D721Med (cell line): Measurements from ENCODE around the gene TAF13.

Experiments used
- DNase-seq: peaks from one replicate; pipeline ENCODE4 v3.0.0; 2011; ENCODE audit warnings: low spot score; ENCODE audit not compliant: insufficient read length
- FAIRE-seq: peaks from 2 replicates; lab custom pipeline; 2011; peaks lifted over from hg19 to GRCh38; lab: Jason Lieb, UNC
- CTCF ChIP-seq: IDR thresholded peaks from 2 replicates; pipeline ENCODE4 v1.5.1; 2012; ENCODE audit warnings: mild to moderate bottlenecking, control low read depth; ENCODE audit not compliant: insufficient read depth; ENCODE audit errors: missing control alignments

The TAF13 gene

DNA sequence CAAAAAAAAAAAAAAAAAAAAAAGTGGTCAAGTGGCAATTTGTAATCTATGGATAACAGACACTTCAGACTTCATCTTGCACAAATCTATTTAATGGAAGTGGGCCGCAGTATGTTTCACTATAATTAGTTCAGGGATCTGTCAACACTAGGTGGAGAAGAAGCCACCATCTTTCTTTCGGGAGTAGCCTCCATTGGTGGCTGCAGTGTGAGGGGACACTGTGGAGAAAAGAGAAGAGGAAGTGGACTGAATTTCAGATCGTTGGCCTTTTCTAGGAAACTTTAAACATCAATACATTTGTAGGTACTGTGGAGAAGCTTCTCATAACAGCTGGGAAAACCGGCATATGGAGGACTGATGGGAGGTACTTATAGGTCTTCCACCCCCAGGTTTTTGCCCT lies 30.1 kb upstream of the TAF13 start:
- TF ChIP-seq CTCF = no peak
- DNase-seq (no peak), FAIRE-seq (no peak)

DNA sequence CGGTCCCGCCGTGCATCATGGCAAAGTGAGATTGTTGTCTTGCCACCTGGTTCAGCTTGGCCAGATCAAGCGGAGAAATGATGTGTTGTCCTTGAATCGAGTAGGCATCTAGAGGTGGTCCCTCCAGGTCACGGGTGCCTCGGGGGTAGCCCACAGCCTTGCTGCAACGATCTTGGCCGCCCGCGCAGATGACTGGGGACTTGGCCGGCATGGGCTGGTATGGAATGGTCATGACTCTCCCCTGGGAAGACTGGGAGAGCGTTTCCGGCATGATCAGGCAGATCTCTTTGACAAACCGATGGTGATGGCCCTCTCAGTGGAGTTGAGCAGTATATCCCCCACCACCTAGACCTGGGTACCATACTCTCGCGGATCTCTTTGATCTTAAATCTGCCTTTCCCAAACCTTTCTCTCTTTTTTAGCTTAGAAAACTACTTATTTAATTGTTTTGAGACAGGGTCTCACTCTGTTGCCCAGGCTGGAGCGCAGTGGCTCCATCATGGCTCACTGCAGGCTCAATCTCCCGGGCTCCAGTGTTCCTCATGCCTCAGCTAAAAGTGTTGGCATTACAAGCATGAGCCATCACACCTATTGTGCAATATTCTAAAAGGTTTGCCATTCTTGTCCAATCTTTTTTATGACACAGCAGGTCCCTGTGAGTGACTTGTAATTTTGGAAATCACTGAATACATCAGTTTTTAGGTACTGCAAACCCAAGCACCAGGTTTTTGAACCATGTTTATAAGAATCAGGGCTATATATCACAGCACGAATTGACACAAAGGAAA lies 28.8 kb upstream of the TAF13 start:
- TF ChIP-seq CTCF = no peak
- DNase-seq = no peak
- FAIRE-seq = no peak

DNA sequence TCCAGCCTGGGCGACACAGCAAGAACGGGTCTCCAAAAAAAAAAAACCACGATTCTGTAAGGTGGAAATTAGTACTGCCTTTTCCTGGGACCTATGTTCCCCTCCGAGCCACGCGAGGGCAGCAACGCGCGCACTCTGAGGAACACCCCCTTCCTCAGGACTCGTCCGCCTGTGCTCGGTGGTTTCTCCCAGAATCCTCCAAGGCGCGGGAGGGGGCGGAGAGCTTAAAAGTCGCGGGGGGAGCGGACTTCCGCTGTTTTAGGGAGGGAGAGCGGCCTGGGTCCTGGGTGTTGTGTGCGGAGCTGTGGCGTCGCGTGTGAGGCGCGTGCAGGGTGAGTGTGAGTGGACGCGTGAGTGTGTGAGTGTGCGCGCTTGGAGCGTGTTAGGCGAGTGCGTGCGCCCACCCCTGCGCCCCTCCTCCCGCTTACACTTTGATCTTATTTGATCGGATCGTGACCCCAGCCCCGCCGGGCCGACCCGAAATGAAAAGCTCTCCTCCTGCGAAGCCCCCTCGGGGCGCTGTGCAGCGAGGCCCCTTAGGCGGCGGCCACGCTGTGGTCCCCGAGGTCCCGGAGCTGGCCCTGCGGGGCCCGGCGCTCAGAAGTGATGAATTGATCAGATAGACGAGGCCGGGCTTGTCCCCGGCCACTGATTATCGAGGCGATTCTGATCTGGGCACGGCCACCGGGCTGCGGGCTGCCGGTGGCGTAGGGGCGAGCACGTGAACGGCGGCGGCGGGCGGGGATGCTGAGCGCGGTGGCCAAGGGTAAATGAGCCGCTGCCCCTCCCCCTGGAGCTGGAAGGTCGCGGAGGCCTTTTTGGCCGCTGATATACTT lies 24.4 kb upstream of the TAF13 start:
- DNase-seq = peak; percentile 77
- TF ChIP-seq CTCF = peak; percentile 87
- no peak for FAIRE-seq

DNA sequence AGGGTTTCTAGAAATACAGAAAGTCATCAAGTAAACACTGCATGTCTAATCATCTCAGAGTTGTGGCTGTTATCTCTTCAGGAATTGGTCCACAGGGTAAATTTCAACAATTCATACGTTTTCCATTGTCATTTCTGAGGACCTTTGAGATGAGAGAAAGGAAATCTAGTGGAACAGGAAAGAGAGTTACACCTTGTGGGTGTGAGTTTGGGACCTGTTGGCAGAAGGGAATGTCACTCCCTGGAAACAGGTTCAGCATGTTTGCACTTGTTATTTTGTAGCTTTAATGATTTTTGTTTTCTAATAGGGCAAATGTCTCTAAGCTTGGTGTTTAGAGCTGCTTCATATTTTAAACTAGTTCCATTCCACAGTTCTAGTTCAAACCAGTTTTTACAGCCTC lies 20.3 kb upstream of the TAF13 start:
- FAIRE-seq (no peak), DNase-seq (no peak)
- TF ChIP-seq CTCF = no peak

DNA sequence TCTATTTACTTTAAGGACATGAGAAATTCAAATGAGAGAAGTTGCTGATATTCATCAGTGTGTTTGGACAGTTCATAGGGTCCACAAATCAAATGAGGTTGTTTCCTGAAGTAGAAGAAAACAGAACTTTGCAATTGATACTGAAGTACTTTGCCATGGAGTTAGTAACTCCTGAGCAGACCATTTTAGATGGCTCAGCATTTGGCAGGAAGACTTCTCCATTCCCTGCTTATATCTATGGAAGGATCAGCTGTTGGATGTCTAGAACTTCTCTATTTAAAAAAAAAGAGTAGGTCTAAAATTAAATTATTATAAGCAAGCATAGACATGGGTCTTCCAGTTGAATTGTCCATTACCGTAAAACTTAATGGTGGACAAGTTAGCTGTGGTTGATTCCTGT lies 19.8 kb upstream of the TAF13 start:
- no peak for TF ChIP-seq CTCF
- FAIRE-seq (no peak), DNase-seq (no peak)

GRCh38 chr1:109094871-109095270 lies 19.1 kb upstream of the TAF13 start:
- no peak for TF ChIP-seq CTCF
- FAIRE-seq = no peak
- DNase-seq = no peak
